ENCODE data around the gene MYRF. TPM values are rescaled to one million over a fixed set of nuclear protein-coding genes. Genes with fewer than 3 reads are reported as not detected.

The MYRF gene
- total RNA-seq, 1 donor from 2014 or later = 320 TPM

GRCh38 chr11:61760946-61761345 lies 8.5 kb downstream of the MYRF start:
- no peak for DNase-seq (ENCODE audit: low spot score)

GRCh38 chr11:61761440-61762222 lies 9.2 kb downstream of the MYRF start:
- no peak for DNase-seq (ENCODE audit: low spot score)

DNA sequence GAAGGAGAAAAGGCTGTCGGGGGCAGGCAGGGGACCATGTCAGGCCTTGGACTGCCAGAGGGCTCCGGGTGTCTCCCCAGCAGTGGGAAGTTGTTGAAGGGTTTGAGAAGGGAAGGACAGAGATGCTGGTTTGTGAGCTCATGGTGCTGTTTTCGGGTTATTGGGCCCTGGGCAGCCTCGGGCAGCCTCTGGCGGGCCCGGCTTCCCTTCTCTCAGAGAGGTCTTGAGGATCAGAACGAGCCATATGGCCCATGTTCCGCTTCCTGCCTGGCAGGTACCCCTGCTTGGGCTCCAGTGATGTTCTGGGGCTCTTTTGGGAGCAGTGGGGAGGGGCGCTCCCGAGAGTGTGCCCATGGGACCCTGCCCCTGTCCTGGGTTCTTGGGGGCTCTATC lies 9.8 kb downstream of the MYRF start:
- no peak for DNase-seq (ENCODE audit: low spot score)

DNA sequence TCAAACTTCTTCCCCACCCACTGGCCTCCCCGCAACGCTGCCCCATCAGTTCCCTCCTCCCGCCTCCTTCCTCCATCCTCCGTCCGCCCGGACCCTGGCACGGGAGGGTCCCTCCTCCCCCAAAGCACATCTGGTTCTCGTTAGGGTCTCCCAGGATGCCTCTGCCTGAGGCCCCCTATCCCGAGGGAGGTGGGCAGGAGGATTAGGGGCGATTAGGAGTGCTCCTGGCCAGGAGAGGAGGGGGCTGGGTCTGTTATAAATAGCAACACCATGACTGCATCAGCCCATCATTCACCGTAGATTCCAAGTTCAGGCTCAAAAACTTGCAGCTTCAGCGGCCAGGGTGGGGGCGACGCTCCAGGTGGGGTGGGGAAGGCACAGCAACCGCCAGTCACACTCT lies 10.4 kb downstream of the MYRF start:
- no peak for DNase-seq (ENCODE audit: low spot score)

- no peak for DNase-seq (ENCODE audit: low spot score)
These were observed 11.6 kb downstream of the MYRF start for GRCh38 chr11:61763930-61764605.

DNA sequence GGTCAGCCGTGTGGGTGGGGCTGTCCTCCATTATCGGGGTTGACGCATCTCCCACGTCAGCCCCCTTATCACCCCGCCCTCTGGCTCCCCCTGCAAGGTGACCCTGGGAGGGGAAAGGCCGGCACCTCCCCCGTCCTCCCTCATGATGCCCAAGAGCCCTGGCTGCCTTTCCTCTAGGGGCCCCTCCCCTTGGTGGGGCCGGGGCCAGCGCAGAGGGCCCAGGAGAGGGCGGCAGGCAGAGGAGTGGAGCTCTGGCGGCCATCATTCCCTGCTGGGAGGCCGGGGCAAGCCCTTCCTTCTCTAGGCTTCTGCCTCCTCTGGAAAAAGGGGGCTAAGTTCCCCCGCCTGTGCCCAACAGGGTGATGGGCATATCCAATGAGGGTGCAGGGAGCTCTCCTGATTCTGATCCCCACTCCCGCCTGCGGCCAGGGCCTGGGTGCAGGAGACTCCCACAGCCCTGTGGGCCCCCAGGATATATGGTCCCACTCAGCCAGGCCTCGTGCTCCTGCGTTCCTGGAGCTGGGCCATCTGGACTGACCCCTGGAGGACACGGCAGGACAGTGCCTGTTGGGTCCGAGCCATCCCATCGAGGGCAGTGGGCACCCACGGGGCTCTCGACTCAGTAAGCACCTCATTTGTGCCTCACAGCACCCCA lies 12.3 kb downstream of the MYRF start:
- DNase-seq (ENCODE audit: low spot score) = peak; percentile 47

GRCh38 chr11:61765550-61766253 lies 13.3 kb downstream of the MYRF start:
- no peak for DNase-seq (ENCODE audit: low spot score)

DNA sequence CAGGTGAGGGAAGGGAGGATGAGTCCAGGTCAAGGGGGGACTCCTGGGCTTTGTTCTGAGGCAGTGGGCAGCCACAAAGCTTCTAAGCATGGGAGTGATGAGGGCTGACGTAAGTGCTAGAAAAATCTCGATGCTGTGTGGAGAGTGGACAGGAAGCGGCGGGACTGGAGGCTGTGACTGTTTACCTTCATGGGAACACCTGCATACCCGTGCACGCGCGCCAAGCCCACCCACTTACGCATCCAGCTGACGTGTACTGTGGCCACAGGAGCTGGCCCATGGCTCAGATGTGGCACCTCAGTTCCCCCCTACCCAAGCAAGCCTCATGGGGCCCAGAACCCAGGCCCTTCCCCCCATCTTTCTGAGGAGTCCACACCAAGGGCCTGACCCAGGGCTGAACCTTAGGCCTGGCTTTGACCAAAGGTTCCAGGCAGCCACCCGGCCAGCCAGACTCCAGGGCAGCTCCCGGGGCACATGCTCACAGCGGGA lies 14.0 kb downstream of the MYRF start:
- peak; percentile 38 for DNase-seq (ENCODE audit: low spot score)

DNA sequence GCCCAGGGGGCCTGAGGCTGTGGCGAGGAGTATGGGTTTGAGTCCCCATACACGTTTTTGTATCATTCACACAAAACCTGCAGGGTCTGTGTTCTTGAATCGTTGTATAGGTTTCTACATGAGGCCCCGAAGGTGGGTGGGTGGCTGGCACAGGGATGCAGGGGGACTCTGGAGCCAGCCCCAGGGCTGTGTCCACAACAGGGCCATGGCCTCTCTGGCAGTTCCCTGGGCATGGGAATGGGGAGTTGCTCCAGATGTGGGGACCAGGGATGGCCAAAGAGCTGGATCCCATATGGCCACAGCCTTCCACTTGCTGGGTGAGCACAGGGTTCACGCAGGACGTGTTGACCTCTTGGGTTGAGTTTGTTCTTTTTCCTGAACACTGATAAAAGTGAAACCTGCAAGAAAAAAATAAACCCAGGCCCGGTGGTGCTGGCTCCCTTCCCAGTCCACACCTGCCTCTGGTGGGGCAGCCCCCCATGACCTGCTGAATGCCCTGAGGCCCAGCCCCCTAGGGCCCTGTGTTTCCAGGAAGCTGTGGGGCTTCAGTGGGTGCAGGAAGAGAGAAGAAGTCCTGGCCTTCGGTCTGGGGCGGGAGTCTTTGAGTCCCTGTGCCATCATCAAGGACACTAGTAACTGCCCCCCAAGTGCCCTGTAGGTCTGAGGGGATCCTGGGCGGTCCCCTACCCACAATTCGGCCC lies 16.1 kb downstream of the MYRF start:
- no peak for DNase-seq (ENCODE audit: low spot score)

GRCh38 chr11:61769169-61769920 lies 16.9 kb downstream of the MYRF start:
- peak; percentile 42 for DNase-seq (ENCODE audit: low spot score)

DNA sequence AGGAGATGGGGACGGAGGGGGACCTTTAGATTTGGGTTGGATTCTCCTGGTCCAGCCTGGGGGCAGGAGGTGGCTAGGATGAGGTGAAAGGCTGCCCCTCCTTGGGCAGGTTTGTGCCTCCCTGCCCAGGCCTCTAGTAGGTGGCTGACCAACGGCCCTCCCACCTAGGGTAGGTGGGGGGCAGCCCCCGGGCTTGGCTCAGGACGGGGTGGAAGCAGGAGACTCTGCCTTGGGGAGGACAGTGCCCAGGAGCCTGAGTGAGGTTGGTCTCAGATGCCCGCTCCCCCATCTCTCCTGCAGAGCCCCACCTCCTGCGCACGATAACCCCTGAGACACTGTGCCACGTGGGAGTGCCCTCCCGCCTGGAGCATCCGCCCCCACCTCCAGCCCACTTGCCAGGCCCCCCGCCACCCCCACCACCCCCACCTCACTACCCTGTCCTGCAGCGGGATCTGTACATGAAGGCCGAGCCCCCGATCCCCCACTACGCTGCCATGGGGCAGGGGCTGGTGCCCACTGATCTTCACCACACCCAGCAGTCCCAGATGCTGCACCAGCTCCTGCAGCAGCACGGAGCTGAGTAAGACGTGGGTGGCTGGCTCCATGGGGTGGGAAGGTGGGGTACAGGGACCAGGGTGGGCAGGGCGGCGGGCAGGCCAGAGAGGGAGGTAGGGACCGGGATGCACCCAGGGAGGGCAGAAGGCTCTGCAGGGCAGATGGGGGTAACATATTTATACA lies 17.7 kb downstream of the MYRF start:
- no peak for DNase-seq (ENCODE audit: low spot score)

DNA sequence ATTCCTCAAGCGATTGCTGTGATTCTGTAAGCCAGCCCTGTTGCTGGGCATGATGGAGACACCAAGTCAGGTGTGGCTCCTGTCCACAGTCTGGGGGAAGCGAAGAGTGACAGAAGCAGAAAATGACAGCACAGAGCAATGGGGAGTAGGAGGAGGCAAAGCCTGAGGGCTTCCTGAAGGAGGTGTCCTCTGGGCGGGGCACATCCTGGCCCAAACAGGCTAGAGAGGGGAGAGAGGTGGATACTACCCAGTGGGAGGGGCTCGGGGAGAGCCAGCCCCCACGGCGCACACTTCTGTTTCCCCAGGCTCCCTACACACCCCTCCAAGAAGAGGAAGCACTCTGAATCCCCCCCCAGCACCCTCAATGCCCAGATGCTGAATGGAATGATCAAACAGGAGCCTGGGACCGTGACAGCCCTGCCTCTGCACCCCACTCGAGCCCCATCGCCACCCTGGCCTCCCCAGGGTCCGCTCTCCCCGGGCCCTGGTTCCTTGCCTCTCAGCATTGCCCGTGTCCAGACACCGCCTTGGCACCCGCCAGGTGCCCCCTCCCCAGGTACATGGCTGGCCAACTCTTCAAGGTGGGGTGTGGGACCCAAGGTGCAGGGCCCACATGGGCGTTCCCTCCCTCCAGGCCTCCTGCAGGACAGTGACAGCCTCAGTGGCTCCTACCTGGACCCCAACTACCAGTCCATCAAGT lies 18.9 kb downstream of the MYRF start:
- DNase-seq (ENCODE audit: low spot score) = no peak

DNA sequence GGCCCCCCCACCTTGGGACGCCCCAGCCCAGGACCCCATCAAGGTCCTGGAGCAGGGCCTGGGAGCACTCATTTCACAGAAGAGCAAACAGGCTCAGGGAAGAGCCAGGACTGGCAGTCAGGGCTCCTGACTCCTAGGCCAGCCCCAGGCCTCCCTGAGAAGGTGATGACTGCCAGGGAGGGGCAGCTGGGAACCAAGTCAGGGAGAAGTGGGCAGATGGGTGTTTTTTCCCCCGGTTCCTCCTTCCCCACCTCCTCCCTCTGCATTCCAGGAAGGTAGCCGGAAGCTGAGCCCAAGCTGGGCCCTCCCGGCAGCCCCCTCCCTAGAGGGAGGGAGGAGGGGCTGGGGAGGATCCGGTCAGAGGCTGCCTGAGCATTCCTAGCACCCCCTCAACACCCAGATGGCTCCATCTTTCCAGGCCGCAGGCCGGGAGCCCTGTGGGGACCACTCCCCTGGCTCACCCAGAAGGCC lies 19.6 kb downstream of the MYRF start:
- DNase-seq (ENCODE audit: low spot score) = no peak

- DNase-seq (ENCODE audit: low spot score) = no peak
These were observed 20.9 kb downstream of the MYRF start for GRCh38 chr11:61773356-61773755.

DNA sequence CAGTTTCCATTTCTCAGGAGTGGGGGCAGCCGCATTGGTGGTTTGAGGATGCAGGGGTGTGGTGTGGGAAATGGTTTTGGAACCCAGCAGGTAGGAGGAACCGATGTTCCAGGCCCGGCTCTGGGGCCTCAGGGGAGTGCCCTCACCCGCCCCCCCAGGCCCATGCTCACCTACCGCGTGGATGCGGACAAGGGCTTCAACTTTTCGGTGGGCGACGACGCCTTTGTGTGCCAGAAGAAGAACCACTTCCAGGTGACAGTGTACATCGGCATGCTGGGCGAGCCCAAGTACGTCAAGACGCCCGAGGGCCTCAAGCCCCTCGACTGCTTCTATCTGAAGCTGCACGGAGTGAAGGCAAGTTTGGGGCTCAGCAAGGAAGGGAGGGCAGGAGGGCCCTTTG lies 21.4 kb downstream of the MYRF start:
- DNase-seq (ENCODE audit: low spot score) = no peak

DNA sequence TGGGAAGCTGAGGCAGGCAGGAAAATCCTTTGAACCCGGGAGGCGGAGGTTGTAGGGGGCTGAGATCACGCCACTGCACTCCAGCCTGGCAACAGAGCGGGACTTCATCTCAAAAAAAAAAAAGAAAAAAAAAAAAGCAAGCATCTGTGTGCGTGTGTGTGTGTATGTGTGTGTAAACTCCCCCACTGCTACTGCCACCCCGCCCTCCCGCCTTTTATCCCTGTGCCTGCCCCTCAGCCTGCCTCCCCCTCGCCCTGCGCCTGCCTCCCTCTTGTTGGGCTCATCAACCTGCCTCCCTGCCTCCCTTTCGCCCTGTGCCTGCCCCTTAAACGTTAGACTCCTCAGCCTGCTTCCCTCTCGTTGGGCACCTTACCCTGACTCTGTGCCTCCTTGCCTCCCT lies 22.0 kb downstream of the MYRF start:
- no peak for DNase-seq (ENCODE audit: low spot score)

DNA sequence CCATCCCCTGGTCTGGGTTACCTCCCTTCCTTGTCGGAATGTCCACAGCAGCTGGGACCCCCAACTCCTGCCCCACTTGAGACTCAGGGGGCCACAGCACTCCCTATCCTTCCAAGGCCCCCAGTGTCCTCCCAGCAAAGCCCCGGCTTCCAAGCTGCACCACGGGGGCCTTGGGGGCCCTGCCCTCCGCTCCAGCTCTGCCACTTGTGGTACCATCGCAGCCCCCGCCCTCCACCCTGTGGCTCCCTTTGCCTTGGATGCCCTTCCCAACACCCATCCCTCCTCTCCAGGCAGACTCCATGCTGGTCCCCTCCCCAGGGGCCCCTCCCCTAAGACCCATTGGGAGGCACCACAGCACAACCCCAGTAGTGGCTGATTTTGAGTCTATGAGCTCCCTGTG lies 22.7 kb downstream of the MYRF start:
- no peak for DNase-seq (ENCODE audit: low spot score)

GRCh38 chr11:61775606-61776554 lies 23.4 kb downstream of the MYRF start:
- no peak for DNase-seq (ENCODE audit: low spot score)

Measured in mucosa of gallbladder (tissue), 1 donor.